GM12892 (cell line): ENCODE measurements around the gene CTNNA3.

Source experiments
- POLR2A ChIP-seq: IDR thresholded peaks from 2 replicates; pipeline ENCODE4 v1.6.1; 2011; ENCODE audit warnings: low read depth, low read length, control low read depth
- TAF1 ChIP-seq: IDR thresholded peaks from 2 replicates; pipeline ENCODE4 v1.6.1; 2011; ENCODE audit warnings: low read depth, mild to moderate bottlenecking, control low read depth, low read length, borderline replicate concordance

- TF ChIP-seq POLR2A (no peak), TAF1 (no peak)
Measured at GRCh38 chr10:67262675-67263074, 433.3 kb downstream of the CTNNA3 start.
